NT2/D1 (cell line): ENCODE data around the gene CCDC149.

Source experiments
- DNase-seq: peaks from one replicate; pipeline ENCODE4 v3.0.0-alpha.2; 2011; ENCODE audit warnings: low read depth, low spot score
- H3K27me3 ChIP-seq: 2 replicates; pipeline ENCODE4 v1.6.0; 2011; ENCODE audit warnings: mild to moderate bottlenecking; ENCODE audit not compliant: insufficient read length, insufficient read depth
- H3K36me3 ChIP-seq: 2 replicates; pipeline ENCODE4 v1.6.1; 2011; ENCODE audit warnings: mild to moderate bottlenecking, low read length, mixed read lengths; ENCODE audit not compliant: insufficient read depth, insufficient read length
- H3K4me1 ChIP-seq: 2 replicates; pipeline ENCODE4 v1.5.1; 2011; ENCODE audit not compliant: insufficient read depth, insufficient read length
- H3K4me3 ChIP-seq: 2 replicates; pipeline ENCODE4 v1.5.1; 2011; ENCODE audit warnings: low read depth; ENCODE audit not compliant: insufficient read length
- H3K9ac ChIP-seq: 2 replicates; pipeline ENCODE4 v1.6.0; 2011; ENCODE audit warnings: low read depth; ENCODE audit not compliant: insufficient read length
- H3K9me3 ChIP-seq: 2 replicates; pipeline ENCODE4 v1.5.1; 2011; ENCODE audit warnings: mild to moderate bottlenecking, low read length; ENCODE audit not compliant: insufficient read depth
- SUZ12 ChIP-seq: IDR thresholded peaks from 2 replicates; pipeline ENCODE4 v1.6.1; 2011; ENCODE audit not compliant: insufficient read length, insufficient read depth; ENCODE audit errors: extremely low read depth
- YY1 ChIP-seq: IDR thresholded peaks from 2 replicates; pipeline ENCODE4 v1.6.1; 2011; ENCODE audit not compliant: insufficient read length, insufficient read depth
- ZNF274 ChIP-seq: IDR thresholded peaks from 2 replicates; pipeline ENCODE4 v1.6.1; 2011; ENCODE audit warnings: mild to moderate bottlenecking, low read depth, low read length

CCDC149 gene

GRCh38 chr4:24770667-24771066 lies 142.2 kb downstream of the CCDC149 start:
- no peak for DNase-seq
- no peaks in the 10 kb centered on the region for H3K36me3 ChIP-seq
- H3K9me3 ChIP-seq = 0 out of 2 replicates have a peak, but pooled peaks cover 4% of the 10 kb centered on the region
- TF ChIP-seq SUZ12 (no peak), YY1 (no peak), ZNF274 (no peak)
- no peak overlapping the region for H3K9ac ChIP-seq
- H3K27me3 ChIP-seq = no peaks in the 10 kb centered on the region
- no peaks in the 10 kb centered on the region for H3K4me1 ChIP-seq
- no peak overlapping the region for H3K4me3 ChIP-seq

- TF ChIP-seq ZNF274 = no peak
- TF ChIP-seq SUZ12 = no peak
- no peak for TF ChIP-seq YY1
- Histone ChIP-seq H3K4me1 (no peaks in the 10 kb centered on the region), H3K9me3 (0 out of 2 replicates have a peak, but pooled peaks cover 4% of the 10 kb centered on the region), H3K4me3 (no peak overlapping the region), H3K9ac (no peak overlapping the region), H3K36me3 (no peaks in the 10 kb centered on the region), H3K27me3 (no peaks in the 10 kb centered on the region)
- no peak for DNase-seq
These were observed 142.7 kb downstream of the CCDC149 start for GRCh38 chr4:24770032-24770584.

- no peak overlapping the region for H3K9ac ChIP-seq
- H3K9me3 ChIP-seq = 0 out of 2 replicates have a peak, but pooled peaks cover 4% of the 10 kb centered on the region
- no peak for TF ChIP-seq YY1
- TF ChIP-seq SUZ12 = no peak
- TF ChIP-seq ZNF274 = no peak
- no peak for DNase-seq
- no peaks in the 10 kb centered on the region for H3K27me3 ChIP-seq
- H3K4me3 ChIP-seq = no peak overlapping the region
- no peaks in the 10 kb centered on the region for H3K4me1 ChIP-seq
- H3K36me3 ChIP-seq = no peaks in the 10 kb centered on the region
These were observed 143.3 kb downstream of the CCDC149 start for GRCh38 chr4:24769571-24769970.

- no peaks in the 10 kb centered on the region for H3K4me1 ChIP-seq
- DNase-seq = no peak
- 0 out of 2 replicates have a peak, but pooled peaks cover 4% of the 10 kb centered on the region for H3K9me3 ChIP-seq
- no peak overlapping the region for H3K9ac ChIP-seq
- no peak overlapping the region for H3K4me3 ChIP-seq
- H3K27me3 ChIP-seq = no peaks in the 10 kb centered on the region
- H3K36me3 ChIP-seq = no peaks in the 10 kb centered on the region
- TF ChIP-seq YY1 = no peak
- TF ChIP-seq ZNF274 = no peak
- TF ChIP-seq SUZ12 = no peak
These were observed 144.2 kb downstream of the CCDC149 start for GRCh38 chr4:24768604-24769003.

GRCh38 chr4:24768006-24768405 lies 144.8 kb downstream of the CCDC149 start:
- no peak for DNase-seq
- TF ChIP-seq ZNF274 = no peak
- TF ChIP-seq SUZ12 = no peak

GRCh38 chr4:24765376-24765988 lies 147.4 kb downstream of the CCDC149 start:
- no peak overlapping the region for H3K9ac ChIP-seq
- no peaks in the 10 kb centered on the region for H3K4me1 ChIP-seq
- H3K27me3 ChIP-seq = no peaks in the 10 kb centered on the region
- no peaks in the 10 kb centered on the region for H3K36me3 ChIP-seq
- no peaks in the 10 kb centered on the region for H3K9me3 ChIP-seq
- H3K4me3 ChIP-seq = no peak overlapping the region
- no peak for DNase-seq
- TF ChIP-seq ZNF274 = no peak
- no peak for TF ChIP-seq YY1
- TF ChIP-seq SUZ12 = no peak

More at GRCh38 chr4:24768006-24768405, 144.8 kb downstream of the CCDC149 start:
- Histone ChIP-seq H3K9me3 (no peaks in the 10 kb centered on the region), H3K36me3 (no peaks in the 10 kb centered on the region), H3K27me3 (no peaks in the 10 kb centered on the region), H3K4me1 (no peaks in the 10 kb centered on the region), H3K9ac (no peak overlapping the region), H3K4me3 (no peak overlapping the region)

GRCh38 chr4:24764345-24764744 lies 148.5 kb downstream of the CCDC149 start:
- TF ChIP-seq YY1 = no peak
- no peak for TF ChIP-seq SUZ12
- Histone ChIP-seq H3K27me3 (no peaks in the 10 kb centered on the region), H3K9me3 (no peaks in the 10 kb centered on the region), H3K4me1 (no peaks in the 10 kb centered on the region), H3K9ac (no peak overlapping the region), H3K36me3 (no peaks in the 10 kb centered on the region), H3K4me3 (no peak overlapping the region)
- no peak for DNase-seq
